HEK293 (cell line): Measurements from ENCODE around the gene MPV17L2.

ENCODE experiments used
- CTCF ChIP-seq: fragments of 450-650 bp; formaldehyde crosslinking; IDR thresholded peaks from 2 replicates; pipeline ENCODE4 v1.5.1; 2016; ENCODE audit warnings: missing biosample characterization, missing genetic modification characterization
- REST ChIP-seq: fragments of 450-650 bp; formaldehyde crosslinking; IDR thresholded peaks from 2 replicates; pipeline ENCODE4 v1.5.1; 2016; ENCODE audit warnings: missing biosample characterization, missing genetic modification characterization
- SCRT1 ChIP-seq: fragments of 450-650 bp; formaldehyde crosslinking; IDR thresholded peaks from 2 replicates; pipeline ENCODE4 v1.5.1; 2016; ENCODE audit warnings: missing biosample characterization, missing genetic modification characterization, borderline replicate concordance
- TCF7L2 ChIP-seq: IDR thresholded peaks from 2 replicates; pipeline ENCODE4 v1.6.1; 2011; ENCODE audit warnings: low read depth, mild to moderate bottlenecking, inconsistent platforms, low read length, moderate library complexity, borderline replicate concordance
- ZBTB26 ChIP-seq: fragments of 450-650 bp; formaldehyde crosslinking; optimal IDR thresholded peaks from 2 replicates; pipeline ENCODE3; 2016; ENCODE audit warnings: missing biosample characterization, mild to moderate bottlenecking, missing genetic modification characterization
- ZNF169 ChIP-seq: fragments of 450-650 bp; formaldehyde crosslinking; IDR thresholded peaks from 2 replicates; pipeline ENCODE4 v1.5.1; 2016; ENCODE audit warnings: missing biosample characterization, missing genetic modification characterization
- ZNF398 ChIP-seq: fragments of 450-650 bp; formaldehyde crosslinking; IDR thresholded peaks from 2 replicates; pipeline ENCODE4 v1.5.1; 2017; ENCODE audit warnings: missing biosample characterization, missing genetic modification characterization
- ZNF768 ChIP-seq: fragments of 450-650 bp; formaldehyde crosslinking; IDR thresholded peaks from 2 replicates; pipeline ENCODE4 v1.5.1; 2018; ENCODE audit warnings: missing biosample characterization, mild to moderate bottlenecking, missing genetic modification characterization

- no peak for TF ChIP-seq ZNF398 (tag by site-specific recombination)
- no peak for TF ChIP-seq REST (tag by site-specific recombination)
- no peak for TF ChIP-seq TCF7L2
- no peak for TF ChIP-seq SCRT1 (tag by site-specific recombination)
- TF ChIP-seq ZNF768: peak; percentile 96; the same call in 1 of the 2 replicates
- no peak for TF ChIP-seq ZBTB26
- TF ChIP-seq ZNF169 (tag by site-specific recombination): no peak
- no peak for TF ChIP-seq CTCF (tag by site-specific recombination)
Observed at GRCh38 chr19:18158467-18158866, 34.6 kb upstream of the MPV17L2 start.
